HG02610 (cell line): Measurements from ENCODE around the gene BUB1.
"Not testable (repeated sequence)": the region's sequence is repeated elsewhere in the genome, so short reads cannot be mapped to it uniquely, and the experiment has no call there.

Experiments
- ATAC-seq: cut with Tn5 transposase; IDR thresholded peaks from one replicate; pipeline ENCODE4 v1.9.1; 2021; ENCODE audit warnings: mild to moderate bottlenecking, moderate library complexity; ENCODE audit not compliant: unreplicated experiment

BUB1 gene

GRCh38 chr2:110659248-110659647 is 18.6 kb downstream of the BUB1 start:
- ATAC-seq = no peak

GRCh38 chr2:110657724-110658305 is 20.0 kb downstream of the BUB1 start:
- ATAC-seq = no peak

GRCh38 chr2:110655701-110656100 is 22.2 kb downstream of the BUB1 start:
- no peak for ATAC-seq

GRCh38 chr2:110653861-110654260 is 24.0 kb downstream of the BUB1 start:
- ATAC-seq = no peak

GRCh38 chr2:110650346-110650745 is 27.5 kb downstream of the BUB1 start:
- no peak for ATAC-seq

- ATAC-seq = no peak
Measured at GRCh38 chr2:110647777-110648176, 30.1 kb downstream of the BUB1 start.

- no peak for ATAC-seq
Measured at GRCh38 chr2:110645616-110646015, 32.2 kb downstream of the BUB1 start.

- no peak for ATAC-seq
Measured at GRCh38 chr2:110644357-110644756, 33.5 kb downstream of the BUB1 start.

GRCh38 chr2:110642360-110642759 is 35.5 kb downstream of the BUB1 start:
- no peak for ATAC-seq

- no peak for ATAC-seq
Measured at GRCh38 chr2:110639972-110640371, 37.9 kb downstream of the BUB1 start.

- ATAC-seq = no peak
Measured at GRCh38 chr2:110638952-110639695, 38.7 kb downstream of the BUB1 start.

GRCh38 chr2:110638004-110638403 is 39.9 kb downstream of the BUB1 start:
- ATAC-seq = no peak

- no peak for ATAC-seq
Measured at GRCh38 chr2:110637093-110637492, 40.8 kb downstream of the BUB1 start.

- not testable (repeated sequence) for ATAC-seq
Measured at GRCh38 chr2:110635949-110636628, 41.8 kb downstream of the BUB1 start.

- not testable (repeated sequence) for ATAC-seq
Measured at GRCh38 chr2:110627348-110627747, 50.5 kb downstream of the BUB1 start.

GRCh38 chr2:110619326-110619939 is 58.4 kb downstream of the BUB1 start:
- not testable (repeated sequence) for ATAC-seq

GRCh38 chr2:110613927-110614326 is 63.9 kb downstream of the BUB1 start:
- ATAC-seq = not testable (repeated sequence)

GRCh38 chr2:110610613-110611250 is 67.1 kb downstream of the BUB1 start:
- not testable (repeated sequence) for ATAC-seq

GRCh38 chr2:110609843-110610612 is 67.8 kb downstream of the BUB1 start:
- ATAC-seq = not testable (repeated sequence)

- not testable (repeated sequence) for ATAC-seq
Measured at GRCh38 chr2:110608788-110609502, 68.9 kb downstream of the BUB1 start.
